NB4 (cell line): ENCODE measurements around the gene NUMB.

ENCODE experiments used
- MYC ChIP-seq: IDR thresholded peaks from 2 replicates; pipeline ENCODE4 v1.6.1; 2011; ENCODE audit warnings: low read depth, low read length
- POLR2A ChIP-seq: IDR thresholded peaks from 2 replicates; pipeline ENCODE4 v1.6.1; 2011; ENCODE audit warnings: mild to moderate bottlenecking; ENCODE audit not compliant: insufficient read length; ENCODE audit errors: extremely low read depth
- TF ChIP-seq, protein P1 (sequence below): IDR thresholded peaks from one replicate; pipeline ENCODE4 v1.5.1; 2012; ENCODE audit warnings: low read depth, low read length
- TF ChIP-seq, protein P2 (sequence below): IDR thresholded peaks from 2 replicates; pipeline ENCODE4 v1.6.1; 2011; ENCODE audit warnings: low read depth, low read length

DNA sequence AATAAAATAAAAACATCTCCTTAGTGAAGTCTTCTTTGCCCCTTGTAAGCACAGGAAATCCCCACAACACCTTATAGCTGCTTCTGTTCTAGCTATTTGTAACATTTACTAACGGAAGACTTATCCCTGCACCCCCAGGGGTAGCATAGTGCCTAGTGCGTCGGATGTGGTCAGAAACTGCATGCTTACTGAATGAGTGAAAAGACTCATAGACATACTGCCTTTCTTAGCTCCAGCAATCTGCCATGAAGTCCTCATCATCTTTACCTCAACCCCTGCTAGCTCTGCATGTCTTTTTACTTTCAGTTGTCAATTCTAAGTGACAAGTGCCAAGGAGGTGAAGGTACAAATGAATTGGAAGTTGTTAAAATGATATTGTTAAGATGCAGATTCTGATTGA lies 45.3 kb upstream of the NUMB start:
- TF ChIP-seq, protein P1, sequence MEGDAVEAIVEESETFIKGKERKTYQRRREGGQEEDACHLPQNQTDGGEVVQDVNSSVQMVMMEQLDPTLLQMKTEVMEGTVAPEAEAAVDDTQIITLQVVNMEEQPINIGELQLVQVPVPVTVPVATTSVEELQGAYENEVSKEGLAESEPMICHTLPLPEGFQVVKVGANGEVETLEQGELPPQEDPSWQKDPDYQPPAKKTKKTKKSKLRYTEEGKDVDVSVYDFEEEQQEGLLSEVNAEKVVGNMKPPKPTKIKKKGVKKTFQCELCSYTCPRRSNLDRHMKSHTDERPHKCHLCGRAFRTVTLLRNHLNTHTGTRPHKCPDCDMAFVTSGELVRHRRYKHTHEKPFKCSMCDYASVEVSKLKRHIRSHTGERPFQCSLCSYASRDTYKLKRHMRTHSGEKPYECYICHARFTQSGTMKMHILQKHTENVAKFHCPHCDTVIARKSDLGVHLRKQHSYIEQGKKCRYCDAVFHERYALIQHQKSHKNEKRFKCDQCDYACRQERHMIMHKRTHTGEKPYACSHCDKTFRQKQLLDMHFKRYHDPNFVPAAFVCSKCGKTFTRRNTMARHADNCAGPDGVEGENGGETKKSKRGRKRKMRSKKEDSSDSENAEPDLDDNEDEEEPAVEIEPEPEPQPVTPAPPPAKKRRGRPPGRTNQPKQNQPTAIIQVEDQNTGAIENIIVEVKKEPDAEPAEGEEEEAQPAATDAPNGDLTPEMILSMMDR, result no peak
- TF ChIP-seq POLR2A (no peak), MYC (no peak)
- TF ChIP-seq, protein P2, sequence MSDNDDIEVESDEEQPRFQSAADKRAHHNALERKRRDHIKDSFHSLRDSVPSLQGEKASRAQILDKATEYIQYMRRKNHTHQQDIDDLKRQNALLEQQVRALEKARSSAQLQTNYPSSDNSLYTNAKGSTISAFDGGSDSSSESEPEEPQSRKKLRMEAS, result no peak
